HG03342 (cell line): ENCODE measurements around the gene CGB1.
"Not testable (repeated sequence)": the region's sequence is repeated elsewhere in the genome, so short reads cannot be mapped to it uniquely, and the experiment has no call there.

Experiments
- ATAC-seq: cut with Tn5 transposase; IDR thresholded peaks from one replicate; pipeline ENCODE4 v1.9.1; 2021; ENCODE audit warnings: mild to moderate bottlenecking, moderate library complexity; ENCODE audit not compliant: unreplicated experiment

Gene CGB1

DNA sequence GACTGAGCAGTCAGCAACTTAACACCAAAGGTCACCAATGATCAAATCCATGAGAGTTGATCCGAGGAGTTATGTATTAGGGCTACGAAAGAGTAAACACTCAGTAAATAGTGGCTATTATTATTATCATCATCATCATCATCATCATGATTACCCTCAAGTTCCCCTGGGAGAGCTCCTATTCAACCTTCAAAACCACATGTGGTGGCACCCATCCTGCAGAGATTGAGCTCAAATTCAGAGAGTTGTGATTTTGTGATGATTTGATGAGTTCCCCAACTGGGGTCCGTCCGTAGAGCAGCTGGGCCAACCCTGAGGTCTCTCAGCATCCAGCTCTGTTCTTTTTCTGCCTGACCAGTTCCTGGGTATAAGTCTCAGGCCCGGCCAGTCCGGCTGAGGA is 11.6 kb downstream of the CGB1 start:
- ATAC-seq = not testable (repeated sequence)

DNA sequence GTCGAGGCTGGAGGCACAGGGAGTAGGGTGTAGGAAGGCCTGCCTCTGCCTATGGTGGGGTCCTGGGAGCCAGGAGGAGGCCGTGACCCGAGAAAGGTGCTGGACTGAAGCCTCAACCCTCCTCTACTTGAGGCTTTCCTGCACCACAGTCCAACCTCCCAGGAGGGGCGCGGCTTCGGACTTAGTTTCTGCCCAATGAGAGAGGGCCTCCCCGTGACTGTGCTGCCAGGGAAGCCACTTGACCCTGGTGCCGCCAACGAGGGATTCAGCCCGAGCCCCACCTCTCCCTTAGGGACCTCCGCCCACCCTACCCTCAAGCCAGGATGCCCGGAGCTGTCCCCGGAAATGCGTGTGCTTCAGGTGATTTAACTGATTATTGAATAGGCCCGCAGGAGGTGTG is 12.5 kb downstream of the CGB1 start, which contains the start of gene CGB3:
CGB3 (minus strand) TSS at position 101 of the 400 bp plus-strand sequence. CDS start 362 bp downstream, outside the sequence.
- not testable (repeated sequence) for ATAC-seq

- no peak for ATAC-seq
These were observed 14.6 kb downstream of the CGB1 start for GRCh38 chr19:49022116-49022515.

DNA sequence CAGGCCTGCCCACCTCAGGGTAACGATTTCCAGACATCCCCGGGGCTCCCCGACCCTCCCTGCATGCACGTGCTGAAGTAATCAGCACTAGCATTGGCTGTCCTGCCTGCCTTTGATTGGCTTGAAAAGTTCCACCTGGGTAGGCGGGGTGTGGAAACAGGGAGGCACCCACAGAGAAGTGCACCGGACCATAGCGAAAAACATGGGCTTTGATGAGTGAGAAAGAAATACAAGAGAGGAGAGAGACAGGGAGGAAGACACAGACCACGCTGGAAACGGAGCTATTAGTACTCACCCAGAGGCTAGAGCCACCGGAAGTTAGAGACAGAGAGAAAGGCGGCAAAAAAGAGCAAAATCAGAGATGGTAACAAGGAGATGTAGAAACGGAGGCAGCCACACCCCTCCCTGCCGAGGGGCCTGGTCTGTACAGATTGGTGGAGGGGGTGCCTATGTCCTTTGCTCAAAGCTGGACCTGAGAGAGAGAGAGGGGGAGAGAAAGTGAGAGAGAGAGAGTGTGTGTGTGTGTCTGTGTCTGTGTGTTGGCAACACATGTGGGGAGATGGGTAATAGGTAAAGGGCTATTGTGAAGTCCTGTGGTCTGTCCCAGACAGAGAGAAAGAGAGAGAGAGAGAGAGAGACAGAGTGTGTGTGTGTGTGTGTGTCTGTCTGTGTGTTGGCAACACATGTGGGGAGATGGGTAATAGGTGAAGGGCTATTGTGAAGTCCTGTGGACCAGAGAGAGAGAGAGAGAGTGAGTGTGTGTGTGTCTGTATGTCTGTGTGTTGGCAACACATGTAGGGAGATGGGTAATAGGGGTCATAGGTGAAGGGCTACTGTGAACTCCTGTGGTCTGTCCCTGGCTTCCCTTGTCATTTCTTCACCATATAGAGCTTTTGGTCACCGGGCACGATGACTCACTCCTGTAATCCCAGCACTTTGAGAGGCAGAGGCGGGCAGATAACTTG is 15.5 kb downstream of the CGB1 start:
- ATAC-seq = no peak

DNA sequence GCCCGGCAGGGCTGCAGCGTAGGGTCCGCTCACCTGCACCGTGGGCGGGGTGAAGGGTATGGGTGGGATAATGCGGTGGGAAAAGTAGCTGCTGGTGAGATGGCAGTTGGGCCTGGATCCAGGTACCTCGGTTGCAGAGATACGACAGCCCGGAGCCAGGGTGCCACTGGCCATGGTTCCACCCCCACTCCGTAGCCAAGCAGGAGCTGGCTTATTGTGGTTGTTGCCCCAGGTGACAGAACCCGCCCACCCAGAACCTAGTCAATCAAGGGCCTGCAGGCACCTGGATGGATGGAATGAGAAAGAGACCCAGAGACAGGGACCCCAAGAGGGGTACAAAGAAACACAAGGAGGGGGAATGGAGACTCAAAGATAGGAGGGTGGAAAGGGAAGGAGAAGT is 16.4 kb downstream of the CGB1 start:
- ATAC-seq = no peak

- no peak for ATAC-seq
These were observed 17.3 kb downstream of the CGB1 start for GRCh38 chr19:49019242-49019932.

DNA sequence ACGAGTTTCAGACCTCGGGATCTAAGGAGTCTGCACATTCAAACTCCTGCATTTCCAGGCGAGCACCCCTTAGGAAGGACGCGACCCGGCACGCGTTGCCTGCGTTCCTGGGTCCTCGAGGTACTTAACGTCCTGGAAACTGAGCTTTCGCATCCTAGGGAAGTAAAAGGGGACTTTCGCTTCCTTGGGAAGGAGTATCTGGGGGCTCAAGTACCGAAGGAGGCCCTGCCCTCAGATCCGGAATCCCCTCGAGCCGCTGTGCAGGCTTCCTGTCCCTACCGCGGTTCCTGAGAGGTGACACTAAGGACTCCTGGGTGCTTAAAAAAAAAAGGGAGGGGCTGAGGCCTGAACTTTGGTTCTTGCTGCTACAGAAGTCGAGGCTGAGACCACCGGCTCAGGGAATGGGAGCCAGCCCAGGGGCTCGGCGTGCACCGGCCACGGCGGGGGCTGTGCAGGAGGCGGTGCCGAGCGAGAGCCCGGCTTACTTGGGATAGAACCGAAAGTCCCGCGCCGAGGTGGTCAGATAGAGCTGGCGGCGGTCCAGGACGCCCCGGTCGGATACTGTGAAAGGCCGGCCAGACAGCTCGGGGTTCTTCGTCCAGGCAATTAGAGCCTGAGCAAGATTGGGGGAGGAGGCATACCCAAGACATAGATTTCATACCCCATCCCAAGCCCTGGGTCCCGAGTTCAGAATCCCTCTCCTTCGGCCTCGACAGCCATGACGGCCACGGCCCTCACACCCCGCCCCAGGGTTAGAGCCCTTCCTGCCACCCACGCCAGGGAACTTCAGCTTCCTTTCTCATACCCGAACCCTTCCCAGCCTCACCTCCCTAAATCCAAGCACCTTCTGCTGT is 18.1 kb downstream of the CGB1 start:
- ATAC-seq = not testable (repeated sequence)

DNA sequence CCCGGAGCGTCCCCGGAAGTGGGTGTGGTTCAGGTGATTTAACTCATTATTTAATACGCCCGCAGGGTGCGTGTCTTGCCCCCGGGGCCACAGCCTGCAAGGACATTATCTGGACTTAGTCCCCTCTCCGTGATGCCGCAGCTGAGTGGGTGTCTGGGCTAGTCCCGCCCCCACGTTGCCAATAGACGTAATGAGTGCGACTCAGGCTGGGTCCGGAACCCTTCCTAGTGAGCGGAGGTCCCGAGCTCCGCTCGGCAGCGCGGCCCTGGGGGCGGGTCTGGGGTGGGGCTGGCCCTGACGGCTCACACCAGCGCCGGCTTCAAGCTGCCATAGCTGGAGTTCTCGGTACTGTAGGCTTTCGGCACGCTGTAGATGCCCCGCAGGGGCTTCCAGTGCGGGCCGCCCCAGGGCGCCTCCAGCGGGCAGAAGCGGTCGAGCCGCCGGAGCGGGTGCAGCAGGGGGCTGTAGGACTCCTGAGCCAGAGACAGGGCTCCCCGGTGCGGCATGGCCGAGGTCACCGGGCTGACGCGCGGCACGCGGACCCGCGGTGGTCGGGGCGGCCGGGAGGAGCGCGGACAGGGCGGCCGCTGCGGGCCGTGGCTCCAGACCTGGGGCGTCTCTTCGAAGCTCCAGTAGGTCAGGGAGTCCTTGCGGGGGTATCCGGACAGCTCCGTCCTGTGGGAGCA is 18.9 kb downstream of the CGB1 start:
- peak; percentile 47 for ATAC-seq

- no peak for ATAC-seq
These were observed 19.5 kb downstream of the CGB1 start, which contains the start of gene LHB for GRCh38 chr19:49017041-49017665. TSS of gene LHB (minus strand) at chr19:49017091. CDS start at chr19:49017081, 10 bp downstream.

DNA sequence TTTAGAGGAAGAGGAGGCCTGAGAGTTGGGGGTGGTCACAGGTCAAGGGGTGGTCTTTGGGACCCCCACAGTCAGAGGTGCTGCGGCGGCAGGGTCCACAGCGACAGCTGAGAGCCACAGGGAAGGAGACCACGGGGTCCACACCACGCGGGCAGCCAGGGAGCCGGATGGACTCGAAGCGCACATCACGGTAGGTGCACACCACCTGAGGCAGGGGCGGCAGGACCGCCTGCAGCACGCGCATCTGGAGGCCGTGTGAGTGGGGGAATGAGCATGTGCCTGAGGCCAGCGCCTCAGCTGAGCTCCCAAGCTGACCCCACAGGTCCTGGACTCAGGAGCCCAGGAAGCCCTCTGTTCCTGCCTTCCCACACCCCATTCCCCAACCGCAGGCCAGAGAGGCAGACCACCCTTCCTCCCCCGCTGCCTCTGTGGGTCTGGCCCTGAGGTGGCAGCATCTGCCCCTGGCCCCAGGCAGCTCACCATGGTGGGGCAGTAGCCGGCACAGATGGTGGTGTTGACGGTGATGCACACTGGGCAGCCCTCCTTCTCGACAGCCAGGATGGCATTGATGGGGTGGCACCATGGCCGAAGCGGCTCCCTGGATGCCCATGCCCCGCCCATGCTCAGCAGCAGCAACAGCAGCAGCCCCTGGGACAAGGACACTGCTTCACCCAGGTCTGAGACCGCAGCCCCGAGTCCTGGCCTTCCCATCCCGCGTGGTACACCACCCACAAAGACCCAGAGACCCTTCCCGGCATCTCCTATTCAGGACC is 20.4 kb downstream of the CGB1 start:
- ATAC-seq = no peak

DNA sequence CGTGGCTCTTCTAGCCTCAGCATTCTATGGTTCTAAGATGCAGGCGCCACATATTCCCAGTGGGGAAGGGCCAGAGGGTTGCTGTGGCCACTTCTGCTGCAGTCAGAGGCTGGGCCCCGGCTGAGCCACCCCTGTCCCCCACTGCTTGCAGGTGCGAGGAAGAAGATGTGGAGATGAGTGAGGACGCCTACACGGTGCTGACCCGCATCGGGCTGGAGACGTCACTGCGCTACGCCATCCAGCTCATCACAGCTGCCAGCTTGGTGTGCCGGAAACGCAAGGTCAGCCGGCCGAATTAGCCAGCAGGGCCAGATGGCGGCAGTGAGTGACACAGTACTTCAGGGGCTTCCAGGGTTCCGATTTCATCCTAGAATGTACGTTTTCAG is 21.8 kb downstream of the CGB1 start:
- no peak for ATAC-seq

GRCh38 chr19:49014123-49014869 is 22.4 kb downstream of the CGB1 start:
- ATAC-seq = no peak

GRCh38 chr19:49011194-49011593 is 25.5 kb downstream of the CGB1 start:
- ATAC-seq = no peak

- no peak for ATAC-seq
These were observed 26.2 kb downstream of the CGB1 start for GRCh38 chr19:49010453-49010852.

- ATAC-seq = no peak
These were observed 26.9 kb downstream of the CGB1 start for GRCh38 chr19:49009828-49010227.

GRCh38 chr19:49006905-49007304 is 29.8 kb downstream of the CGB1 start:
- ATAC-seq = no peak

DNA sequence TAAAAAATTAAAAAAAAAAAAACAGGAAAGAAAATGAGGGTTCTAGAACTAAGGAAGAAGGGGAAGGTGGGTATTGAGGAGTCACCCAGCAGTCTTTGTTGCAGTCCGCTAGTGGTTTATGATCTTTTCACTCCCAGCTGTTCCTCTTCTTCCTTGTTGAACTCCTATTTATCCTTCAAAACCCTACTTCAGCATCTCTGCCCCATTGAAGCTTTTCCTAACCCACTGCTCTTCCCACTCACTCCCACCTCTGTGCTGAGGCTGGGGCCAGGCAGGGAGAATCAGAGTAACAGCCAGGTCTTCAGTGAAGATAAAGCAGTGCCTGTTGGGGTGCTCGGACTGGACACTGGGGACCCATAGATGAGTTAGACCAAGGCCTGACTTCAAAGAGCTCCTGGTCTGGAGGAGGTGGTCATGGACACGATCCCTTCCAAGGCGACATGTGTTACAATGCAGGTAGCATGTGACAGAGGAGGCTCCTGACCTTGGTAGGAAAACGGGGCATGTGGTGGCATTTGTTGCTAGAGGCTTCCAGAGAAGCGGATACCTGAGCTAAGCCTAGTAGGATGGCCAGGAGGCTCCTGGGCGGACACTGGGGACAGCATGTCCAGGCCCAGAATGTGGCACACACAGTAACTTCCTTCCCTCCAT is 31.6 kb downstream of the CGB1 start:
- no peak for ATAC-seq

DNA sequence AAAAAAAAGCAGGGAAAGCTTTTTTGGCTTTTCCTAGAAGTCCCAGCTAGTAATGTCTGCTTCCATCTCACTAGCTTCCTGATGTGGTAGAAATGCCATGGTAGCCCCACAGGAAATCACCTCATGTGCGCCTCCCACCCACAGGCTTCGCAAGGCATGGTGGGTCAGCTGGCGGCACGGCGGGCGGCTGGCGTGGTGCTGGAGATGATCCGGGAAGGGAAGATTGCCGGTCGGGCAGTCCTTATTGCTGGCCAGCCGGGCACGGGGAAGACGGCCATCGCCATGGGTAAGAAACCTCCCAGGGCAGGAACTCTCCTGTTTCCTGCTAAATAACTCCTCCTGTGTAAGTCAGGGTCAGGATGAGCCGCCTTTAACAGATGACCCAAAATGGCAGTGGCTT is 32.6 kb downstream of the CGB1 start:
- no peak for ATAC-seq
